ENCODE data around the gene GABRG3. TPM values are rescaled to one million over a fixed set of nuclear protein-coding genes. Genes with fewer than 3 reads are reported as not detected.

GABRG3 gene
- total RNA-seq, 1 experiment from 2014 or later: not detected

GRCh38 chr15:27058939-27059338 lies 88.0 kb downstream of the GABRG3 start:
- Histone ChIP-seq H3K27me3 (replicated peaks) (no peaks in the 10 kb centered on the region), H3K36me3 (no peaks in the 10 kb centered on the region), H3K4me1 (replicated peaks) (no peaks in the 10 kb centered on the region), H3K9me3 (replicated peaks) (no peaks in the 10 kb centered on the region), H3K4me3 (no peak overlapping the region), H3K27ac (no peak overlapping the region)
- DNase-seq (ENCODE audit: low read depth in 1 of 2, low spot score in 2 of 2): no peak

- no peak overlapping the region for H3K27ac ChIP-seq
- no peak overlapping the region for H3K4me3 ChIP-seq
- DNase-seq (ENCODE audit: low read depth in 1 of 2, low spot score in 2 of 2): peak in 1 of 2 experiments; percentile 2
Observed at GRCh38 chr15:27059610-27060202, 88.7 kb downstream of the GABRG3 start.

GRCh38 chr15:27061739-27062138 lies 90.8 kb downstream of the GABRG3 start:
- H3K27me3 ChIP-seq (replicated peaks): no peaks in the 10 kb centered on the region
- no peak overlapping the region for H3K4me3 ChIP-seq
- no peak overlapping the region for H3K27ac ChIP-seq
- H3K9me3 ChIP-seq (replicated peaks): no peaks in the 10 kb centered on the region
- no peaks in the 10 kb centered on the region for H3K36me3 ChIP-seq
- no peak for DNase-seq (ENCODE audit: low read depth in 1 of 2, low spot score in 2 of 2)
- no peaks in the 10 kb centered on the region for H3K4me1 ChIP-seq (replicated peaks)

More at GRCh38 chr15:27059610-27060202, 88.7 kb downstream of the GABRG3 start:
- H3K4me1 ChIP-seq (replicated peaks): no peaks in the 10 kb centered on the region
- no peaks in the 10 kb centered on the region for H3K27me3 ChIP-seq (replicated peaks)
- H3K9me3 ChIP-seq (replicated peaks): no peaks in the 10 kb centered on the region
- no peaks in the 10 kb centered on the region for H3K36me3 ChIP-seq

- no peak for DNase-seq (ENCODE audit: low read depth in 1 of 2, low spot score in 2 of 2)
- H3K27me3 ChIP-seq (replicated peaks): no peaks in the 10 kb centered on the region
- no peaks in the 10 kb centered on the region for H3K36me3 ChIP-seq
- no peak overlapping the region for H3K4me3 ChIP-seq
- H3K4me1 ChIP-seq (replicated peaks): no peaks in the 10 kb centered on the region
- no peaks in the 10 kb centered on the region for H3K9me3 ChIP-seq (replicated peaks)
- H3K27ac ChIP-seq: no peak overlapping the region
Observed at GRCh38 chr15:27062951-27063350, 92.0 kb downstream of the GABRG3 start.

- H3K4me3 ChIP-seq: no peak overlapping the region
- no peaks in the 10 kb centered on the region for H3K4me1 ChIP-seq (replicated peaks)
- H3K27me3 ChIP-seq (replicated peaks): no peaks in the 10 kb centered on the region
- H3K9me3 ChIP-seq (replicated peaks): no peaks in the 10 kb centered on the region
- H3K27ac ChIP-seq: no peak overlapping the region
- no peak for DNase-seq (ENCODE audit: low read depth in 1 of 2, low spot score in 2 of 2)
- no peaks in the 10 kb centered on the region for H3K36me3 ChIP-seq
Observed at GRCh38 chr15:27064080-27064479, 93.1 kb downstream of the GABRG3 start.

GRCh38 chr15:27065151-27065550 lies 94.2 kb downstream of the GABRG3 start:
- Histone ChIP-seq H3K4me3 (no peak overlapping the region), H3K4me1 (replicated peaks) (no peaks in the 10 kb centered on the region)

GRCh38 chr15:27065785-27066184 lies 94.8 kb downstream of the GABRG3 start:
- H3K9me3 ChIP-seq (replicated peaks): no peaks in the 10 kb centered on the region; the same call in 1 of the 2 replicates
- H3K4me1 ChIP-seq (replicated peaks): no peaks in the 10 kb centered on the region
- no peak overlapping the region for H3K27ac ChIP-seq
- no peaks in the 10 kb centered on the region for H3K27me3 ChIP-seq (replicated peaks)
- no peak overlapping the region for H3K4me3 ChIP-seq
- no peak for DNase-seq (ENCODE audit: low read depth in 1 of 2, low spot score in 2 of 2)
- H3K36me3 ChIP-seq: no peaks in the 10 kb centered on the region

More at GRCh38 chr15:27065151-27065550, 94.2 kb downstream of the GABRG3 start:
- DNase-seq (ENCODE audit: low read depth in 1 of 2, low spot score in 2 of 2): no peak
- Histone ChIP-seq H3K36me3 (no peaks in the 10 kb centered on the region), H3K9me3 (replicated peaks) (no peaks in the 10 kb centered on the region; the same call in 1 of the 2 replicates), H3K27ac (no peak overlapping the region), H3K27me3 (replicated peaks) (no peaks in the 10 kb centered on the region)

GRCh38 chr15:27066446-27066845 lies 95.5 kb downstream of the GABRG3 start:
- no peak for DNase-seq (ENCODE audit: low read depth in 1 of 2, low spot score in 2 of 2)
- no peaks in the 10 kb centered on the region for H3K36me3 ChIP-seq
- no peaks in the 10 kb centered on the region for H3K4me1 ChIP-seq (replicated peaks)

GRCh38 chr15:27067175-27067574 lies 96.2 kb downstream of the GABRG3 start:
- Histone ChIP-seq H3K36me3 (no peaks in the 10 kb centered on the region), H3K4me1 (replicated peaks) (no peaks in the 10 kb centered on the region), H3K9me3 (replicated peaks) (no peaks in the 10 kb centered on the region; the same call in 1 of the 2 replicates), H3K4me3 (no peak overlapping the region), H3K27me3 (replicated peaks) (no peaks in the 10 kb centered on the region), H3K27ac (no peak overlapping the region)
- no peak for DNase-seq (ENCODE audit: low read depth in 1 of 2, low spot score in 2 of 2)

More at GRCh38 chr15:27066446-27066845, 95.5 kb downstream of the GABRG3 start:
- Histone ChIP-seq H3K27me3 (replicated peaks) (no peaks in the 10 kb centered on the region), H3K4me3 (no peak overlapping the region), H3K9me3 (replicated peaks) (no peaks in the 10 kb centered on the region; the same call in 1 of the 2 replicates), H3K27ac (no peak overlapping the region)

- H3K27me3 ChIP-seq (replicated peaks): no peaks in the 10 kb centered on the region
- no peaks in the 10 kb centered on the region for H3K36me3 ChIP-seq
- no peak overlapping the region for H3K4me3 ChIP-seq
- H3K27ac ChIP-seq: no peak overlapping the region
- no peaks in the 10 kb centered on the region; the same call in 1 of the 2 replicates for H3K9me3 ChIP-seq (replicated peaks)
- H3K4me1 ChIP-seq (replicated peaks): no peaks in the 10 kb centered on the region
- no peak for DNase-seq (ENCODE audit: low read depth in 1 of 2, low spot score in 2 of 2)
Observed at GRCh38 chr15:27070841-27071240, 99.9 kb downstream of the GABRG3 start.

GRCh38 chr15:27074179-27074578 lies 103.2 kb downstream of the GABRG3 start:
- Histone ChIP-seq H3K4me1 (replicated peaks) (no peaks in the 10 kb centered on the region), H3K36me3 (no peaks in the 10 kb centered on the region), H3K9me3 (replicated peaks) (no peaks in the 10 kb centered on the region; the same call in none of the 2 replicates), H3K27ac (no peak overlapping the region), H3K27me3 (replicated peaks) (no peaks in the 10 kb centered on the region), H3K4me3 (no peak overlapping the region)
- no peak for DNase-seq (ENCODE audit: low read depth in 1 of 2, low spot score in 2 of 2)

- H3K36me3 ChIP-seq: no peaks in the 10 kb centered on the region
- peaks cover 3% of the 10 kb centered on the region; the same call in 1 of the 2 replicates for H3K9me3 ChIP-seq (replicated peaks)
- DNase-seq (ENCODE audit: low read depth in 1 of 2, low spot score in 2 of 2): no peak
- no peak overlapping the region for H3K27ac ChIP-seq
- no peak overlapping the region for H3K4me3 ChIP-seq
- H3K4me1 ChIP-seq (replicated peaks): no peaks in the 10 kb centered on the region
- no peaks in the 10 kb centered on the region for H3K27me3 ChIP-seq (replicated peaks)
Observed at GRCh38 chr15:27077790-27078189, 106.8 kb downstream of the GABRG3 start.

- Histone ChIP-seq H3K9me3 (replicated peaks) (peaks cover 3% of the 10 kb centered on the region; the same call in 1 of the 2 replicates), H3K27me3 (replicated peaks) (no peaks in the 10 kb centered on the region), H3K4me1 (replicated peaks) (no peaks in the 10 kb centered on the region)
Observed at GRCh38 chr15:27081676-27082418, 110.9 kb downstream of the GABRG3 start.

GRCh38 chr15:27082526-27082925 lies 111.5 kb downstream of the GABRG3 start:
- H3K36me3 ChIP-seq: no peaks in the 10 kb centered on the region
- H3K27me3 ChIP-seq (replicated peaks): no peaks in the 10 kb centered on the region
- no peak overlapping the region for H3K4me3 ChIP-seq
- no peak overlapping the region for H3K27ac ChIP-seq
- peaks cover 3% of the 10 kb centered on the region; the same call in 1 of the 2 replicates for H3K9me3 ChIP-seq (replicated peaks)
- H3K4me1 ChIP-seq (replicated peaks): no peaks in the 10 kb centered on the region
- no peak for DNase-seq (ENCODE audit: low read depth in 1 of 2, low spot score in 2 of 2)

More at GRCh38 chr15:27081676-27082418, 110.9 kb downstream of the GABRG3 start:
- H3K4me3 ChIP-seq: no peak overlapping the region
- H3K27ac ChIP-seq: no peak overlapping the region
- H3K36me3 ChIP-seq: no peaks in the 10 kb centered on the region
- DNase-seq (ENCODE audit: low read depth in 1 of 2, low spot score in 2 of 2): no peak

Data from SJSA1 (cell line).